Dermis blood vessel endothelial cell (primary cell): Measurements from ENCODE around the gene CAT. TPM values are rescaled to one million over a fixed set of nuclear protein-coding genes. Genes with fewer than 3 reads are reported as not detected.
A peak's percentile ranks its signal among the peaks of the same experiment; 100 is the strongest.
"Not testable (repeated sequence)": the region's sequence is repeated elsewhere in the genome, so short reads cannot be mapped to it uniquely, and the experiment has no call there.

Source experiments
- DNase-seq: peaks from one replicate; pipeline ENCODE4 v3.0.0; 2010
- total RNA-seq: library from RNA; depleted of rRNA; stranded (reverse); fragments of >200 nt; gene quantifications from 2 replicates; pipeline ENCODE4 v1.2.3, GENCODE V29; 2014

CAT gene
- total RNA-seq: 60.9 and 83.6 TPM in 2 replicates

- DNase-seq: peak; percentile 98
Measured at GRCh38 chr11:34438529-34439507, at the start of gene CAT. CAT (plus strand) TSS chr11:34438934; CDS start chr11:34439014, 80 bp downstream.

DNA sequence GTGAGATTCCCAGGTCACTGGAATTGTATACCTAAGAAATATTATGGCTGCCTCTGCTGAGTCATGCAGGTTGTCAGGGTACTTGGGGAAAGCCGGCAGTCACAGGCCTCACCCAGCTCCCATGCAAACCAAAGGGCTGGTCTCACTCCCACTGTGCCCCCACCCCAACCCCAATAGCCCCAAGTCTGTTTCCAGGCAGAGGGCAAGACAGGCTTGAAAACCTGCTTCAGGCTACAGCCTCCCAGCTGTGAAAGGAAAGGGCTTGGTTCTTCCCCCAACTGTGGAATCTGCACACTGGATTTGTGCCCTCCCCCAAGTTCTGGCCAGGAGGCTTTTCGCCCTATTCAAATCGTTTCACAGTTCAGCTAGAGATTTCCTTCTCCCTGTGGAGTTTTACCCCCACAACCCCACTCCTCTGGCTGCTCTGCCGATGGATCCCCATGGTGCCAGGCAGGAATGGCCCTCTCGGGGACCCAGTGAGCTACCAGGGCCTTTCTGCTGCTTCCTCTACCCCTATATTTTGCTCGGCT lies 43.9 kb upstream of the CAT start:
- DNase-seq: no peak

- peak; percentile 14 for DNase-seq
Measured at GRCh38 chr11:34395916-34396550, 42.7 kb upstream of the CAT start.

DNA sequence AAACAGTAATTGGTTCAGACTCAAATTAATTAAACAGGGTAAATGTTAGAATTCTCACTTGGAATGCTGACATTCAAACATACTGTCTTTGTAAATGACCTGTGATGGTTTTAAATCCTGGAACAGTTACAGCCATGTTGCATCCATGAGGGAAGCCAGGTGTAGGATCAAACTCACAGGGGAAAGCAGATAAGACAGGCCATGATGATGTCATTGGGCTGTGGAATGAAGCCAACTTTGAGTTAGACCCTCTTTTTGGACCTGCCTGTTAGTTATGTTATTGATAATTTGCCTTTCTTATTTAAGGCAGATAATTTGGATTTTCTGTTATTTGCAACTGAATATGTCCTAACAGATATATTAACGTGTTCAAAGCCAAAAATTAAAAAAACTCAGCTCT lies 41.6 kb upstream of the CAT start:
- no peak for DNase-seq

- no peak for DNase-seq
Measured at GRCh38 chr11:34397811-34398210, 40.9 kb upstream of the CAT start.

DNA sequence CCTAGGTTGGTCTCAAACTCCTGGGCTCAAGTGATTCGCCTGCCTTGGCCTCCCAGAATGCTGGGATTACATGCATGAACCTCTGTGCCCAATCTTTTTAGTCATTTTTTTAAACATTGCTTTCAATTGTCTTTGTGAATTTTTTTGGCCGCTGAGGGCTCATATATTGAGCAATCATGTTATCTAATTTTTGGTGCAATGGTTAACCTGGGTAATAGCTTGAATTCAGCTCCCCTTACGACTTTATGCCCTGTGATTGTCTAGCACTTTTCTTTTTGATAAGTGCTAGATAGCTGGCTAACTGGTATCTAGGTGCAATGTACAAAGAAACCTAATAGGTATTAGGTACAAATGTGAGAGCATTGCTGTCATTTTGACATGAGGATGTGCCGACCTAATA lies 35.3 kb upstream of the CAT start:
- DNase-seq: no peak

- DNase-seq: no peak
Measured at GRCh38 chr11:34404280-34404679, 34.5 kb upstream of the CAT start.

DNA sequence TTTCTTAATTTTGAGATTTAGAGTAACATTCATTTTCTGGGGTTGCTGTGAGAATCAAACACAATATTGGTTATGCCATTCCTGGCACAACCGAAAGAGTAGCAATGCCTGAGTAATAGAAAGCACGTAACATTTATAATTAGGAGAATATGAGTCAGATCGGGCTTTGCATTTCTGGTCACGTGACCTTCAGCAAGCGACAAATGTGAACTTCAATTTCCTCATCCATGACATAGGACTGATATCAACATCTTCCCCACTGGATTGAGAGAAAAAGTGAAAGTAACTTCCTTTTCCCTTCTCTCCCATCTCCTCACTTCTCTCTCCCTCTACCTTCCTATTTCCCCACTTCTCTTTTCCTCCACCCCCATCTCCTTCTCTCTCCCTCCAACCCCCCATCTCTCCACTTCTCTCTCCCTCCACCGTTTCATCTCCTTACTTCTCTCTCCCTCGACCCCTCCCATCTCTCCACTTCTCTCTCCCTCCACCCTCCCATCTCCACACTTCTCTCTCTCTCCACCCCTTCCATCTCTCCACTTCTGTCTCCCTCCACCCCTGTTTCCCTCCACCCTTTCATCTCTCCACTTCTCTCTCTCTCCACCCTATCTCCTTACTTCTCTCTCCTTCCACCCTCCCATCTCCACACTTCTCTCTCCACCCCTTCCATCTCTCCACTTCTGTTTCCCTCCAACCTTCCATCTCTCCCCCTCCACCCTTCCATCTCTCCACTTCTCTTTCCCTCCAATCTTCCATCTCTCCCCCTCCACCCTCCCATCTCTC lies 33.5 kb upstream of the CAT start:
- peak; percentile 11 for DNase-seq

GRCh38 chr11:34406413-34406812 lies 32.3 kb upstream of the CAT start:
- no peak for DNase-seq

DNA sequence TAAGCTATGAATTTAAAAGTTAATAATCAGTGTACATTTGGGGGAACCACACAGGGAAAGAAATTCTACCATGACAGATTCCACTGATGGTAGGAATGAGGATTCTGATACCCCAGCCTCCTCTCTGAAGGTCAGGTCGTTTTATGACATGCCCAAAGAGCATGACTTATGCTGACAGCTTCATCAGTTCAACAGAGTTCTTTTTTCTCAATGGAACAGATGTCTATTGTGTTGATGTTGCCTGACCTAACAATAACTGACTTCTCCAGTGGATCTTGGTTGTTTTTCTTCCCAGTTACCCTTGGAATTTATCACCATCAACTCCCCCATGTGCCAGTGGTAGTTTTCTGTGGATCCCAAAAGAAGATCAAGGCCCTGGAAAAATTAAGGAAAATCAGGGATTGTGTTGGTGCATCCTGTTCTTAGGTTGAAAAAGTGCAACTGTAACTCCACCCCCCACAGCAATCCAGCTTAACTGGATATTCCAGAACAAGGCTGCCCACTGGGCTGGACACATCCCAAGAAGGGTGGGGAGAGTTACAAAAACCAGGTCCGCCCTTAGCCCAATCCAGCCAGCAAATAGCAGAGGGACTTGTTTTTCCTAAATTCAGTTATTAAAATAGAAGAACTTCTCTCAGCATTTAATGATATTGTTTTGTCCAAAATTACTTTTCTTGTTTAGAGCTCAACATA lies 31.5 kb upstream of the CAT start:
- no peak for DNase-seq

DNA sequence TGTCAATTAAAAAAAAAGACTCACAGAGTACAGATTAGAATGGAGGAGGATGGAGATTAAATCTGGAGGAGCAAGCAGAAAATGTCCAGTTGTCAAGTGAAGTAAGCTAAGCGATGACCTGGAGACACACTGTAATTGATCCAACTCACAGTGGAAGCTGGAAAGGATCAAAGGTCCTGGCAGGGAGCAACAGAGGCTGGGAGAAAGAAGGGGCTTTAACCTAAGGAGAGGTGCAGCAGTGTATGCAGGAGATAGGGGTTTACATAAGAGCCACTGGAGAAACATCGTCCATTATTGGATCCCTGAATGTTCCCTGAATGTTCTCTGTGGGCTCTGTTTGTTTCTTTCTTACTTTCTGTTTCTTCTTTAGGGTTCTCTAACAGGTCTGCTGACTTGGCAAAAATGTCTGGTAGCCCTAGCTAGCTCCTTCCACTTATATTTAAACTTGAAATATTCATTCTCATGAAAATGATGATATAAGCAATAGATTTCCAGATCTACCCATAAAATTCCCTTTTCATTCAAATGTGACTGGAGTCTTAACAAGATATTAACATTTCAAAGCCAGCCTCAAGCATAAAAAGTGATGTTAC lies 30.1 kb upstream of the CAT start:
- DNase-seq: no peak

DNA sequence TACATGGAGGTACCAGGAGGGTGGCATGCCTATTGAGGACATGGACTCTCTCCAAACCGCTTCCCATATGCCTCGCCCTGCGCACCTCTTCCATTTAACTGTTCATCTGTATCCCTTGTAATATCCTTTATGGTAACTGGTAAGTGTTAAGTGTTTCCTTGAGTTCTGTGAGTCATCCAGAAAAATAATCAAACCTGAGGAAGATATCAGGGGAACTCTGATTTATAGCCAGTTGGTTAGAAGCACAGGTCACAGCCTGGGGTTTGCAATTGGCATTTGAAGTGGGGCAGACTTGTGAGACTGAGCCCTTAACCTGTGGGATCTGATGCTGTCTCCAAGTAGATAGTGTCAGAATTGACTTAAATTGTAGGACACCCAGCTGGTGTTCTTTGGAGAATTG lies 27.6 kb upstream of the CAT start:
- no peak for DNase-seq

- DNase-seq: no peak
Measured at GRCh38 chr11:34411791-34412190, 26.9 kb upstream of the CAT start.

GRCh38 chr11:34413263-34413662 lies 25.5 kb upstream of the CAT start:
- DNase-seq: no peak

DNA sequence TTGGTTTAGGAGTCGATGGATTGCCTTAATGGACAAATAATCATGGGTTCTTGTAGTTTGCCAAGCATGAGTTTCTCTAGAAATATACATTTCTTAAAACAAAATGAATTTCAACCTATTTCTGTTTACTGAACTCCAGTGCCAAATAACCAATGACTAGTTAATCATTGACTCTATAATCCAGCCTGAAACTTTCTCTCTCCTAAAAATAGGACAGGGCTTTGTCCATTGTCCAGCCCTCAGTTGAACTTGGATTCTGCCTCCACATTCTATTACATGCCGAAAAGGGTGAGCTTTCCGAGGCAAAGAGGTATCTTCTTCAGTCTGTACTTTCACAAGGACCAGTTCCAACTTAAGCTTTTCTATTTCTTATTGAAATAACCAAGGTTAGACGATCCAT lies 23.2 kb upstream of the CAT start:
- no peak for DNase-seq

- no peak for DNase-seq
Measured at GRCh38 chr11:34416088-34416487, 22.6 kb upstream of the CAT start.

DNA sequence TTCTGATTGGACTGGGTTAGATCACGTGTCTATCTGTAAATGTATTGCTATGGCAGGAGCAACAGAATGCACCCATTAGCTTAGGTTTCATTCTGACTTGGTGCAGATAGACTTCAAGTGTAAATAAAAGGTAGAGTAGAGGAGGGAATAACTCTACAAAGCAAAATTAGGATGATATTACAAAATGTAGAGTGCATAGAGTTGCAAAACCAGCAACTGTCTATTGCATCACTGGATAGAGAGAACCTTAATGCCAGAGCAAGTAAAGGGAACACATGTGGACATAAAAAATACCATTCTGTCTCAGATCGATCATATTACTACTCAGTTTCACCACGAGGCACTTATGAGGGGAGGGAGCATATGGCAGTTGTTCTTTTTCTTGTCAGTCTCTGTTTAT lies 22.0 kb upstream of the CAT start:
- no peak for DNase-seq

DNA sequence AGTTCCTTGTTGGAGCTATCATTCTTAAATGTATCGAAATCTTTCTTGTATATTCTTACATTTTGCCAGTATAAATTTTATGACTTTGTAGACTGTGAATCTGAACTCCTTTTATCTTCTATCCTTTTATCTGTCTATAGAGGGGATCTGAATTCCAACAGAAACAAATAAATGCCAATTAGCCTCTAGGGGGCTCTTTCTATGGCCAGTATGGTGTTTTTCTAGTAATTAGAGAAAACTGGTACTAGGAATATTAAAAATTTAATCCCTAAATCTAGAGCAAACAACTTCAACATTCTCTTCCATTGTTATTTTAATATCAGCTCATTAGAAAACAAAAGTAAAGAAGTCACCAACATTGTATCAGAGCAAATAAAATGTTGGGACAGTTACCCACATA lies 21.5 kb upstream of the CAT start:
- DNase-seq: no peak

DNA sequence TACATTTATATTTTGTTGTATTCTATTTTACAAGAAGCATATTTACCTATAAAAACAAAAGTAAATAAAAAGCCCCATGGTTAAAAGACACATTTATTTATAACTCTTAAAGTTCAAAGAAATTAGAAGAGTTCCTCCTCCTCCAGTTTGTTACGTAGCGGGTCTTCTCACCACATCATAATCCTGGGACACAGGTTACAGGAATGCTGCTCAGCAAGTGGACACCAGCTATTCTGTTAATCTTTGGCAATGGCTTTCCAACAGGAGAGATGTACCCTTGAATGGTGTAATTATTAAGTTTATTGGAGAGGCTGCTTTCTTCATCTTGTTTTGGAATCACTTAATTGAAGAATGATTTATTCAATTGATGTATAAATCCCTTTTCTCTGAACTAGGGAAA lies 19.6 kb upstream of the CAT start:
- no peak for DNase-seq

GRCh38 chr11:34423300-34423699 lies 15.4 kb upstream of the CAT start:
- DNase-seq: no peak

DNA sequence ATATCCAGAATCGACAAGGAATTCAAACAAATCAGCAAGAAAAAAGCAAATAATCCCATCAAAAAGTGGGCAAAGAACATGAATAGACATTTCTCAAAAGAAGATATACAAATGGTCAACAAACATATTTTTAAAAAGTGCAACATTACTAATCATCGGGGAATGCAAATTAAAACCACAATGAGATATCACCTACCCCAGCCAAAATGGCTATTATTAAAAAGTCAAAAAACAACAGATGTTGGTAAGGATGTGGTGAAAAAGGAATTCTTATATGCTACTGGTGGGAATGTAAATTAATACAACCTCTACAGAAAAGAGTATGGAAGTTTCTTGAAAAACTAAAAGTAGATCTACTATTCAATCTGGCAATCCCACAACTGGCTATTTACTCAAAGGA lies 13.9 kb upstream of the CAT start:
- DNase-seq: not testable (repeated sequence)

- no peak for DNase-seq
Measured at GRCh38 chr11:34425360-34425759, 13.4 kb upstream of the CAT start.
